DND-41 (cell line): ENCODE results near the gene TMEM184B.

Source experiments
- ATAC-seq: fragments of 200-7000 bp; cut with Tn5 transposase; 3 replicates; pipeline ENCODE4 v1.9.1; 2021; ENCODE audit warnings: low read depth; ENCODE audit not compliant: insufficient read depth
- DNase-seq: peaks from one replicate; pipeline ENCODE4 v3.0.0-alpha.2; 2020
- H2AFZ ChIP-seq: 2 replicates; pipeline ENCODE4 v1.6.0; 2012; ENCODE audit warnings: low read depth, low read length
- H3K27ac ChIP-seq: 2 replicates; pipeline ENCODE4 v1.5.1; 2012; ENCODE audit warnings: low read length, inconsistent platforms
- H3K27me3 ChIP-seq: fragments of 200-600 bp; sonication (generic); 2 replicates; pipeline ENCODE4 v1.6.0; 2012; ENCODE audit warnings: low read length, mild to moderate bottlenecking, inconsistent platforms; ENCODE audit not compliant: insufficient read depth, poor library complexity
- H3K36me3 ChIP-seq: 2 replicates; pipeline ENCODE4 v1.5.1; 2012; ENCODE audit warnings: low read length, inconsistent platforms; ENCODE audit not compliant: insufficient read depth
- H3K4me1 ChIP-seq: 2 replicates; pipeline ENCODE4 v1.5.1; 2012; ENCODE audit warnings: mild to moderate bottlenecking, low read length; ENCODE audit not compliant: insufficient read depth
- H3K4me2 ChIP-seq: 2 replicates; pipeline ENCODE4 v1.6.0; 2012; ENCODE audit warnings: mild to moderate bottlenecking, moderate library complexity, low read length, inconsistent platforms; ENCODE audit not compliant: insufficient read depth
- H3K4me3 ChIP-seq, 2 experiments: fragments of 200-600 bp in 1 of 2; shearing (Covaris generic) in 1 of 2; 2 replicates each; pipeline ENCODE4 v1.5.1; 2012 to 2016; ENCODE audit warnings: inconsistent platforms in 2 of 2, low read length in 2 of 2, mild to moderate bottlenecking in 2 of 2, low read depth in 1 of 2, moderate library complexity in 1 of 2
- H3K79me2 ChIP-seq: 2 replicates; pipeline ENCODE4 v1.6.0; 2012; ENCODE audit warnings: low read length, inconsistent platforms; ENCODE audit not compliant: insufficient read depth
- H3K9ac ChIP-seq: 2 replicates; pipeline ENCODE4 v1.6.0; 2012; ENCODE audit warnings: low read depth, mild to moderate bottlenecking, inconsistent platforms, low read length, moderate library complexity
- H3K9me3 ChIP-seq: 2 replicates; pipeline ENCODE4 v1.5.1; 2012; ENCODE audit warnings: low read length, moderate library complexity, mild to moderate bottlenecking, inconsistent platforms; ENCODE audit not compliant: insufficient read depth, severe bottlenecking
- H4K20me1 ChIP-seq: 2 replicates; pipeline ENCODE4 v1.6.0; 2012; ENCODE audit warnings: low read length; ENCODE audit not compliant: insufficient read depth
- EZH2 ChIP-seq: IDR thresholded peaks from 3 replicates; pipeline ENCODE4 v1.6.1; 2012; ENCODE audit warnings: borderline replicate concordance, low read depth, mild to moderate bottlenecking, moderate library complexity, low read length, inconsistent platforms; ENCODE audit not compliant: severe bottlenecking
- TF ChIP-seq, protein P1 (sequence below): IDR thresholded peaks from 2 replicates; pipeline ENCODE4 v1.5.1; 2012; ENCODE audit warnings: borderline replicate concordance, low read length, moderate library complexity, mild to moderate bottlenecking; ENCODE audit not compliant: poor library complexity, severe bottlenecking; ENCODE audit errors: extremely low read depth

Gene TMEM184B

DNA sequence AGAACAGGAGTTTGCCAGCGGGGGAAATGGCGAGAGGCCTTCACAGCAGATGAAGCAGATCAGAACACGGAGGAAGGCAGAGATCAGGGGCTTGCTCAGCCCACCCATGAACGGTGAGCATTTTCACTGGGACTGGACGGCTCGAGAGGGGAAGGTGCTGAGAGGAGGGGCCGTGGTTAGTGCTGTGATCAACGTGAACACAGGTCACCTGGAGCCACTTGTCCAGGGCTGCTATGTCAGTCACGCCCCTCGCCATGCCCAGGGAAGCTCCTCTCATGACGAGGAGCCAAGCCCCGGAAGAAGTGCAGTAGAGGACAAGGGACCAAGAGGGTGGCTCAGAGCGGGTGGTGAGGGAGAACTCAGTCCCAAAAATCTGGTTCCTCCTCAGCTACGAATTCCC lies 98.2 kb downstream of the TMEM184B start:
- H2AFZ ChIP-seq = no peak overlapping the region
- peaks cover 32% of the 10 kb centered on the region for H3K36me3 ChIP-seq
- no peak overlapping the region for H3K4me3 ChIP-seq
- DNase-seq = no peak
- no peaks in the 10 kb centered on the region for H3K27me3 ChIP-seq
- peaks cover 14% of the 10 kb centered on the region for H3K4me1 ChIP-seq
- peaks cover 67% of the 10 kb centered on the region for H3K79me2 ChIP-seq
- H3K9me3 ChIP-seq = no peaks in the 10 kb centered on the region
- peaks cover 39% of the 10 kb centered on the region for H4K20me1 ChIP-seq
- TF ChIP-seq, protein P1, sequence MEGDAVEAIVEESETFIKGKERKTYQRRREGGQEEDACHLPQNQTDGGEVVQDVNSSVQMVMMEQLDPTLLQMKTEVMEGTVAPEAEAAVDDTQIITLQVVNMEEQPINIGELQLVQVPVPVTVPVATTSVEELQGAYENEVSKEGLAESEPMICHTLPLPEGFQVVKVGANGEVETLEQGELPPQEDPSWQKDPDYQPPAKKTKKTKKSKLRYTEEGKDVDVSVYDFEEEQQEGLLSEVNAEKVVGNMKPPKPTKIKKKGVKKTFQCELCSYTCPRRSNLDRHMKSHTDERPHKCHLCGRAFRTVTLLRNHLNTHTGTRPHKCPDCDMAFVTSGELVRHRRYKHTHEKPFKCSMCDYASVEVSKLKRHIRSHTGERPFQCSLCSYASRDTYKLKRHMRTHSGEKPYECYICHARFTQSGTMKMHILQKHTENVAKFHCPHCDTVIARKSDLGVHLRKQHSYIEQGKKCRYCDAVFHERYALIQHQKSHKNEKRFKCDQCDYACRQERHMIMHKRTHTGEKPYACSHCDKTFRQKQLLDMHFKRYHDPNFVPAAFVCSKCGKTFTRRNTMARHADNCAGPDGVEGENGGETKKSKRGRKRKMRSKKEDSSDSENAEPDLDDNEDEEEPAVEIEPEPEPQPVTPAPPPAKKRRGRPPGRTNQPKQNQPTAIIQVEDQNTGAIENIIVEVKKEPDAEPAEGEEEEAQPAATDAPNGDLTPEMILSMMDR = no peak
- no peak for TF ChIP-seq EZH2
- H3K27ac ChIP-seq = no peak overlapping the region
- H3K9ac ChIP-seq = no peak overlapping the region
- no peak for ATAC-seq
- H3K4me2 ChIP-seq = no peak overlapping the region

DNA sequence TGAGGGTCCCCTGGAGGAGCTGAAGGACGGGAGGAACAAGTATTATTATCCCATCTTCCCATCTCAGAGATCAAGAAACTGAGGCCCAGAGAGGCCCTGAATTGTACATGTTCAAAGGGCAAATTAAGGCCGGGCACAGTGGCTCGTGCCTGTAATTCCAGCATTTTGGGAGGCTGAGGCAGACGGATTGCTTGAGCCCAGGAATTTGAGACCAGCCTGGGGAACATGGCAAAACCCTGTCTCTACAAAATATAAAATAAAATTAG lies 99.2 kb downstream of the TMEM184B start:
- ATAC-seq (no peak), DNase-seq (no peak)
- no peak overlapping the region for H3K4me3 ChIP-seq
- H3K27me3 ChIP-seq = no peaks in the 10 kb centered on the region
- H3K9me3 ChIP-seq = no peaks in the 10 kb centered on the region
- peaks cover 42% of the 10 kb centered on the region for H4K20me1 ChIP-seq
- no peak overlapping the region for H3K27ac ChIP-seq
- no peak for TF ChIP-seq EZH2
- TF ChIP-seq, protein P1 = no peak
- H3K36me3 ChIP-seq = peaks cover 41% of the 10 kb centered on the region
- H3K4me1 ChIP-seq = peaks cover 8% of the 10 kb centered on the region
- no peak overlapping the region for H3K9ac ChIP-seq
- peaks cover 60% of the 10 kb centered on the region for H3K79me2 ChIP-seq
- no peak overlapping the region for H3K4me2 ChIP-seq
- H2AFZ ChIP-seq = no peak overlapping the region

DNA sequence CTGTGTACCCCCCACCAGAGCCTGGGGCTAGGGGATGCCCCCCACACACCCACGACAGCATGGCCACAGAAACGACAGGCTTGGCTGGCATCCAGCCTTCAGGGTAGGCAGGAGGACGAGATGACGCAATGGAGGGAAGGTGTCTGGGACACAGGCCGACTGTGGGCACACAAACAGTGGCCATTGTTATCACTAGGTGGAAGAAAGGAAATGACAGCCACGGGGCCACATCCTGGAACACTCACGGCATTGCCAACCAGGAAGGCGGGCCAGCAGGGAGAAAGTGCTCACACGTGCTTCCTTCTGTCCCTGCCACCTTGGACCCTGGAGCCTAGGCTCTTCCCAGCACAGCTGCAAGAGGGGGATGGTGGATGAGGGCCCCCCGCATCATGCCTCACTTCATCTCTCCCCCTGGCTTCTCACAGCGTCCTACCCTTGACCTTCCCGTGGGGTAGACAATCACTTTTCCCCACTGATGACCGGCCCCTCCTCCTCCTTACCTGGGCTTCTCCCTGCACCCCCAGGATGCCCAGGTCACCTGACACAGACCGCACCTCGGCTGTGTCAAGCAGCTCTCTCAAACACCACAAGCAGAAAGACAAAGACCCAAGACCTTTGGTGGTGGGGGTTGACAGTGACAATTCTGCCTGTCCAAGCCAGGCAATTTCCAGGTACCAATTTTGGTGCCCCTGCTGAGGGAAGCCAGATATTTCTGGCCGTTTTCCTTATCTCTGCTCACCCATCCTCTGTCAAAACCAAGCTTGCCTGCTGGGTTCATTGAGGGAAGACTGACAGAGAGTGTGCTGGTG lies 99.8 kb downstream of the TMEM184B start:
- no peak for ATAC-seq
- Histone ChIP-seq H2AFZ (no peak overlapping the region), H3K79me2 (peaks cover 55% of the 10 kb centered on the region), H3K9ac (no peak overlapping the region), H3K4me3 (no peak overlapping the region), H3K4me2 (no peak overlapping the region), H3K27me3 (no peaks in the 10 kb centered on the region), H4K20me1 (peaks cover 42% of the 10 kb centered on the region), H3K9me3 (no peaks in the 10 kb centered on the region), H3K4me1 (peaks cover 8% of the 10 kb centered on the region), H3K36me3 (peaks cover 45% of the 10 kb centered on the region), H3K27ac (no peak overlapping the region)
- no peak for DNase-seq
- TF ChIP-seq, protein P1 = no peak
- TF ChIP-seq EZH2 = no peak
